Muscle of back (tissue), 13 donors: ENCODE measurements around the gene KRTAP10-2. TPM values are rescaled to one million over a fixed set of nuclear protein-coding genes. Genes with fewer than 3 reads are reported as not detected.
"Not testable (repeated sequence)": the region's sequence is repeated elsewhere in the genome, so short reads cannot be mapped to it uniquely, and the experiment has no call there.

Source experiments
- DNase-seq, 3 donors: peaks; one replicate each; pipeline versions ENCODE4 v3.0.0 to v3.0.0-alpha.2; 2013
- long read RNA-seq, 9 donors: transcript quantifications; one replicate each; lab custom pipeline, GENCODE V29; 2026
- polyA plus RNA-seq, 10 donors: library from polyadenylated mRNA; unstranded; fragments of 120-200 nt; gene quantifications; one replicate each; pipeline ENCODE4 v1.2.1, GENCODE V29; 2013; ENCODE audit not compliant: insufficient read length in 10 of 10

Gene KRTAP10-2
- not detected for polyA plus RNA-seq
- long read RNA-seq, donor 1, result 0 reads
- long read RNA-seq, donor 2, result 0 reads
- long read RNA-seq, donor 3, result 0 reads
- long read RNA-seq, donor 4, result 0 reads
- long read RNA-seq, donor 5, result 0 reads
- long read RNA-seq, donor 6, result 0 reads
- long read RNA-seq, donor 7, result 0 reads
- long read RNA-seq, donor 8, result 0 reads
- long read RNA-seq, donor 9, result 0 reads

GRCh38 chr21:44551340-44551961 is at the start of gene KRTAP10-2:
Gene KRTAP10-2, minus strand, starts transcription at chr21:44551505. Its CDS starts 47 bp downstream, at chr21:44551458.
- no peak for DNase-seq

- not testable (repeated sequence) for DNase-seq
These were observed 49.8 kb upstream of the KRTAP10-2 start for GRCh38 chr21:44601091-44601490.

- DNase-seq, result not testable (repeated sequence)
These were observed 49.0 kb upstream of the KRTAP10-2 start, which contains the start of gene KRTAP10-7 for GRCh38 chr21:44600118-44600978. Gene KRTAP10-7, plus strand, starts transcription at chr21:44600597. Its CDS starts 25 bp downstream, at chr21:44600622.

- no peak for DNase-seq
These were observed 48.1 kb upstream of the KRTAP10-2 start for GRCh38 chr21:44599264-44600029.

- no peak for DNase-seq
These were observed 46.8 kb upstream of the KRTAP10-2 start for GRCh38 chr21:44598061-44598460.

GRCh38 chr21:44596068-44596725 is 44.9 kb upstream of the KRTAP10-2 start:
- no peak for DNase-seq

- DNase-seq, result no peak
These were observed 44.2 kb upstream of the KRTAP10-2 start for GRCh38 chr21:44595524-44595923.

GRCh38 chr21:44594406-44594916 is 43.2 kb upstream of the KRTAP10-2 start:
- no peak for DNase-seq

- DNase-seq, result no peak
These were observed 42.5 kb upstream of the KRTAP10-2 start for GRCh38 chr21:44593598-44594405.

GRCh38 chr21:44592446-44593311 is 41.4 kb upstream of the KRTAP10-2 start, which contains the start of gene KRTAP10-6:
Gene KRTAP10-6, minus strand, starts transcription at chr21:44592505. Its CDS starts 21 bp downstream, at chr21:44592484.
- DNase-seq, result no peak

- DNase-seq, result not testable (repeated sequence)
These were observed 40.5 kb upstream of the KRTAP10-2 start for GRCh38 chr21:44591801-44592130.

GRCh38 chr21:44590897-44591800 is 39.8 kb upstream of the KRTAP10-2 start:
- DNase-seq, result not testable (repeated sequence)

GRCh38 chr21:44590311-44590721 is 39.0 kb upstream of the KRTAP10-2 start:
- DNase-seq, result no peak

GRCh38 chr21:44589586-44590305 is 38.4 kb upstream of the KRTAP10-2 start:
- DNase-seq, result no peak

- no peak for DNase-seq
These were observed 37.8 kb upstream of the KRTAP10-2 start for GRCh38 chr21:44589094-44589493.

- no peak for DNase-seq
These were observed 34.6 kb upstream of the KRTAP10-2 start for GRCh38 chr21:44585892-44586291.

- no peak for DNase-seq
These were observed 32.5 kb upstream of the KRTAP10-2 start for GRCh38 chr21:44583800-44584147.
